ENCODE measurements around the gene FUT9.
"Not testable (repeated sequence)": the region's sequence is repeated elsewhere in the genome, so short reads cannot be mapped to it uniquely, and the experiment has no call there.

The FUT9 gene

GRCh38 chr6:96186516-96187195, 170.9 kb downstream of the FUT9 start:
- DNase-seq (ENCODE audit: low spot score), result no peak

- DNase-seq (ENCODE audit: low spot score), result no peak
These were observed 178.9 kb downstream of the FUT9 start for GRCh38 chr6:96194675-96195074.

DNA sequence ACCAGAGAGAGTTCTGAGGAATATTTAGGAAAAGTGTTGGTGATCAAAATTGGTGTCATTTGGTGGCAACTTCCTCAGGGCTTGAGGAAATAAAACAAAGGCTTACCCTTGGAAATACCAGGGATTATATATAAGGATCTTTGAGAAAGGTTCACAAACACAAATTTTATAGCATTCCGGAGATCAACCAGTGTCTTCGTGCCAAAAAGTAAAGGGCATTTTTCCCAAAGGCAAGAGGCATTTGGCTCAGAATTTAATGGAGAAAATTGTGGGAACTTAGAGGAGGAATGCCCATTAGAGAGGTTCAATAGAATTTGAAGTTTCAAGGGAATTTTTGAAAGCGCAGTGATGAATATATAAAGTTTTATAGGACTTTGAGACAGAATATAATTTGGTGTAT, 179.5 kb downstream of the FUT9 start:
- DNase-seq (ENCODE audit: low spot score), result no peak

DNA sequence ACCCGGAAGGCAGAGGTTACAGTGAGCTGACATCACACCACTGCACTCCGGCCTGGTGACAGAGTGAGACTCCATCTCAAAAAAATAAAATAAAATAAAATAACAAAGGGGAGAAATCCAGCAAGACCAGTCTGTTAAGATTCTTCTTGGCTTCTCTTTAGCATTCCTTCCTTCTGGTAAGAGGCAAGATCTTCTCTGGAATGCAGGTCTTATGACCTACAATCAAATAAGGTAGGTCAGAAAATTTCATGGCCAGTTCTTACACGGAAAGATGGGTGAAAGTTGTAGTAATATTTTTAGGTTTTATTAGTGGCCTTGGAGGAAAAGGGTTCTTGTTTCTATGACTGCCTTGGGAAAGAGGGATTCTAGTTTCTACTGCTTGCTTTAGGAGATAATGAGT, 180.9 kb downstream of the FUT9 start:
- DNase-seq (ENCODE audit: low spot score), result no peak

DNA sequence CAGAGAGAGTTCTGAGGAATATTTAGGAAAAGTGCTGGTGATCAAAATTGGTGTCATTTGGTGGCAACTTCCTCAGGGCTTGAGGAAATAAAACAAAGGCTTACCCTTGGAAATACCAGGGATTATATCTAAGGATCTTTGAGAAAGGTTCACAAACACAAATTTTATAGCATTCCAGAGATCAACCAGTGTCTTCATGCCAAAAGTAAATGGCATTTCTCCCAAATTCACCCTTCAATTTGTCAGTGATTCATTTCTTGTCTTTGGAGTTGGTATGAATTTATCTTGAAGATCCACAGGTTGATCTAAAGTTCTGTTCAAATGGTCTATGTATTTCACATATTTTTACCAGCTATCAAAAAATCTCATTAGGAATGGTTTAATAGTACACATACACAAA, 181.5 kb downstream of the FUT9 start:
- DNase-seq (ENCODE audit: low spot score), result no peak

GRCh38 chr6:96202571-96202970, 186.8 kb downstream of the FUT9 start:
- DNase-seq (ENCODE audit: low spot score), result no peak

GRCh38 chr6:96211341-96211740, 195.6 kb downstream of the FUT9 start:
- DNase-seq (ENCODE audit: low spot score), result no peak

DNA sequence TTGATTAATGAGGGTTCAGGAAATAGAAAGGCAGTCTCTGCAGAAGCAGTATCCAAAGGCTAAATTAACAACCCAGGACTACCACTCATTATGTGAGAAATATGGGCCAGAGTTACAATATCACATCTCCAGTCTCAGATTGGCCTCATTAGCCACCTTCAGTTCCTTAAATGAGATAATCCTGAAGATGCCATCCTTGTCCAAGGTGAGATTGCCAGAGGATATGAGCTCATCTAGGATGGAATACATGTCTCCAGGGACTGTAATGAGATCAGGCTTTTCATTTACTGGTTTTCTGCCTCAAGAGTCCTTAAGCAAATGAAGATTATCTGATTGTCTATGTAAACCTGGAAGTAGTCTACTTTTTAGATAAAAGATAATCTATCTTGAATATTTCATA, 196.3 kb downstream of the FUT9 start:
- no peak for DNase-seq (ENCODE audit: low spot score)

- DNase-seq (ENCODE audit: low spot score), result no peak
These were observed 198.0 kb downstream of the FUT9 start for GRCh38 chr6:96213784-96214183.

GRCh38 chr6:96223695-96224094, 207.9 kb downstream of the FUT9 start:
- no peak for DNase-seq (ENCODE audit: low spot score)

DNA sequence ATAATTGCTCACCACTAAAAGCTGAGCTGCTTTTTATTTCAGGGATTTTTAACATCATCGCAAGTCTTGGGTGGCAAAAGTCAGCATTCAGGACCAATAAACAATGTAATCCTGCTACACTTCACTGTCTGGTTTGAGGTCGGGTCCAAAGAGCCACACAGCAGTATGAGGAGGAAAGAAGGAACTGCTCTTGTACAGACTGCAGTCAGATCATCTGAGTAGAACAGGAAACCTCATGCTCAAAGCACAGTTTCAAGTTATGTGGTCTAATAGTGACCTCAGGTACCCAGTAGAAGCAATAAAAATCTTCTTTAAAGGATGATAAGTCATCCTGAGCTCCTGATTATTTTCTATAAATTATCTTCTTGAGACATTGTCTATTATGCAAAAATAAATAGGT, 211.4 kb downstream of the FUT9 start:
- DNase-seq (ENCODE audit: low spot score), result no peak

DNA sequence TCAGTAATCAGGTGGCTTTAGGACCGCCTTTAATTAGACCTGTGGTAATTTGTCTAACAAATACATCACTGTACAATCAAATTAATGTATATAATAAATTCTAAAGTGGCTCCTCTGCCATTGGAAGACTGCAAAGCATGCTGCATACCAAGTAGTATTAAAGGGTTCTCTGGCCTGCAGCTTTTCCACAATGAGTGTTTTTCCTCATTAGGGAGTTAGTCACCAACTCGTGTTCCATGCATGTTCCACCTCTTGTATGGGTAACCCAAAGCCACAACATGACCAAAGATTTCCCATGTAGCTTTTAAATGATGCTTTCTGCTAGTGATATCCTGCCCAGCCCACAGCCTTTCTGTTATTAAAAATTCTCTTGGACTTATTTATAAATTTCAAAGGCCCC, 218.7 kb downstream of the FUT9 start:
- no peak for DNase-seq (ENCODE audit: low spot score)

- DNase-seq (ENCODE audit: low spot score), result no peak
These were observed 220.2 kb downstream of the FUT9 start for GRCh38 chr6:96235927-96236326.

DNA sequence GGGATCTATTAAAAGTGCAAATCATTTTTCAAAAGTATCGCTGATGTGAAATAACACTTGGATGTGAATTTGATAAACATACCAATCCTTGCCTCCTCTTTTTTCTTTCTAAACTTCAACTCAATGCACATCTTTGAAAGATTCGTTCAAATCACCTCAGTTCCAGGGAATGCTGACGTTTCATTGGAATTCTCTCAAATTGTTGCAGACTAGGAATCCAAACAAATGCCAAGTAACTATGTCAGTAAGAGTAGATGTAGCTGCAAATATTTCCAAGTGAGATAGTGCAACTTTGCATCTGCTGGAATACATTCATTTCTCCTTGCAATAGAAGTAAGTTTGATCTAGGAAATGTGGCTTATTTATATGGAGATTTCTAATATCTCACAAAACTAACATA, 220.7 kb downstream of the FUT9 start:
- DNase-seq (ENCODE audit: low spot score), result no peak

GRCh38 chr6:96237638-96238347, 222.0 kb downstream of the FUT9 start:
- DNase-seq (ENCODE audit: low spot score), result no peak

GRCh38 chr6:96246563-96246962, 230.8 kb downstream of the FUT9 start:
- no peak for DNase-seq (ENCODE audit: low spot score)

DNA sequence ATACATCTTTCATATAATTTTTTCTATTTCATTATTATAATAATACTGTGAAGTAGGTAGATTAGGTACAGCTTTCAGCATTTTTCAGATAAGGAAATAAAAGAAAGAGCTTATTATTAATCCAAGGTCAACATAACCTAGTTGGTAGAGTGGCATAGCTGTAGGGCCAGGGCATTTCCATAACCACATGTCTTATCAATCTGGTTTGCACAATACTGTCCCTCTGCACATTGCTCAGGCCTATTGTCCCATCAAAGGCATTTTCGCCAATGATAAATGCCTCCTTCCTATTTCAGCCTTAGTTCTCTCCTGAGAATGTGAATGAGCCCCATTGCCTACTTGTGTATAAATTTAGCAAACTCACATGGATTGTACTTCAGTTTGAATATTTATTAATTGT, 234.0 kb downstream of the FUT9 start:
- DNase-seq (ENCODE audit: low spot score), result no peak

- no peak for DNase-seq (ENCODE audit: low spot score)
These were observed 242.0 kb downstream of the FUT9 start for GRCh38 chr6:96257751-96258150.

DNA sequence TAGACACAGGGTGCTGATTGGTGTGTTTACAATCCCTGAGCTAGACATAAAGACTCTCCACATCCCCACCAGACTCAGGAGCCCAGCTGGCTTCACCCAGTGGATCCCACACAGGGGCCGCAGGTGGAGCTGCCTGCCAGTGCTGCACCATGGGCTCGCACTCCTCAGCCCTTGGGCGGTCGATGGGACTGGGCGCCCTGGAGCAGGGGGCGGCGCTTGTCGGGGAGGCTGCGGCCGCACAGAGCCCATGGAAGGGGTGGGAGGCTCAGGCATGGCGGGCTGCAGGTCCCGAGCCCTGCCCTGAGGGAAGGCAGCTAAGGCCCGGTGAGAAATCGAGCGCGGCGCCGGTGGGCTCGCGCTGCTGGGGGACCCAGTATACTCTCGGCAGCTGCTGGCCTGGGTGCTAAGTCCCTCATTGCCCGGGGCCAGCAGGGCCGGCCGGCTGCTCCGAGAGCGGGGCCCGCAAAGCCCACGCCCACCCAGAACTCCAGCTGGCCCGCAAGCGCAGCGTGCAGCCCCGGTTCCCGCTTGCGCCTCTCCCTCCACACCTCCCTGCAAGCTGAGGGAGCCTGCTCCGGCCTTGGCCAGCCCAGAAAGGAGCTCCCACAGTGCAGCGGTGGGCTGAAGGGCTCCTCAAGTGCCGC, 245.1 kb downstream of the FUT9 start:
- DNase-seq (ENCODE audit: low spot score), result not testable (repeated sequence)
